Upper lobe of left lung (tissue), 4 donors: Measurements from ENCODE around the gene APOC1.

ENCODE experiments used
- POLR2A ChIP-seq, 4 donors: fragments of 450-650 bp; IDR thresholded peaks; one replicate each; pipeline ENCODE4 v1.5.1; 2016 to 2017; ENCODE audit warnings: antibody characterized with exemption in 4 of 4, mild to moderate bottlenecking in 2 of 4
- TF ChIP-seq, protein P1 (sequence below), 6 experiments: fragments of 450-650 bp in 4 of 6; fragments of 200-600 bp in 2 of 6; sonication (generic) in 2 of 6; IDR thresholded peaks; one replicate each; pipeline ENCODE4 v1.5.1; 2016 to 2019; ENCODE audit warnings: antibody characterized with exemption in 6 of 6

DNA sequence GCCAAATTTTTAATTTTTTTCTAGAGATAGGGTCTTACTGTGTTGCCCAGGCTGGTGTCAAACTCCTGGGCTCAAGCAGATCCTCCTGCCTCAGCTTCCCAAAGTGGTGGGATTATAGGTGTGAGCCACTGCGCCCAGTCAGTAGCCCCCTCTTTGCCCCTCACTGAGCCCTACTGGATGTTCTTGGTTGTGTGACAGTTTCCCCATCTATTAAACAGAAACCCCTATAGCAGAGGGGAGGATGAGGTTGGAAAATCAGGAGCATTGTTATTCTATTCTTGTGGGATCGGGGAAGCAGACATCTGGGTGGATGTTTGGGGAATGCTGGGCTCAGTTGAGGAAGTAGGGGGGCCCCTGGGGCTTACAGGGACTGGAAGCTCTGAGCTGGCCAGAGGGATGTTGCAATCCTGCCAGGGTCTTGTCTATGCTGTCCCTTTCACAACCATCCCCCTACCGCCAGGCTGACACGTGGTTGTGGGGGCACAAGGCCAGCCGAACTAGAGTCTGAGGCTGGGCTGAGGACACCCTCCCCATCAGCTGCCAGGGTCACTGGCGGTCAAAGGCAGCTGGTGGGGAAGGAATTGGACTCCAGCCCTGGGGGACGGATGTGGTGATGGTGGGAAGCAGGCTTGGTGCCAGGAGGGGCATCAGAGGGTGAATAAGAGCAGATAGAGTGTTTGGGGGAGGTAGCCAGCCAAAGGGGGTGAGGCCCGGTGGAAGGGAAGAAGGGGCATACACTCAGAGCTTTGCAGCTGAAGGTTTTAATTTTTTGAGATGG is 10.9 kb downstream of the APOC1 start:
- TF ChIP-seq POLR2A (IDR thresholded peaks at IDR 0.05): peak in 1 of 4 donors; percentile 31
- TF ChIP-seq, protein P1, sequence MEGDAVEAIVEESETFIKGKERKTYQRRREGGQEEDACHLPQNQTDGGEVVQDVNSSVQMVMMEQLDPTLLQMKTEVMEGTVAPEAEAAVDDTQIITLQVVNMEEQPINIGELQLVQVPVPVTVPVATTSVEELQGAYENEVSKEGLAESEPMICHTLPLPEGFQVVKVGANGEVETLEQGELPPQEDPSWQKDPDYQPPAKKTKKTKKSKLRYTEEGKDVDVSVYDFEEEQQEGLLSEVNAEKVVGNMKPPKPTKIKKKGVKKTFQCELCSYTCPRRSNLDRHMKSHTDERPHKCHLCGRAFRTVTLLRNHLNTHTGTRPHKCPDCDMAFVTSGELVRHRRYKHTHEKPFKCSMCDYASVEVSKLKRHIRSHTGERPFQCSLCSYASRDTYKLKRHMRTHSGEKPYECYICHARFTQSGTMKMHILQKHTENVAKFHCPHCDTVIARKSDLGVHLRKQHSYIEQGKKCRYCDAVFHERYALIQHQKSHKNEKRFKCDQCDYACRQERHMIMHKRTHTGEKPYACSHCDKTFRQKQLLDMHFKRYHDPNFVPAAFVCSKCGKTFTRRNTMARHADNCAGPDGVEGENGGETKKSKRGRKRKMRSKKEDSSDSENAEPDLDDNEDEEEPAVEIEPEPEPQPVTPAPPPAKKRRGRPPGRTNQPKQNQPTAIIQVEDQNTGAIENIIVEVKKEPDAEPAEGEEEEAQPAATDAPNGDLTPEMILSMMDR (IDR thresholded peaks at IDR 0.05): no peak
